Measurements from ENCODE around the gene ATRX.

- no peak for TF ChIP-seq POLR2A (IDR thresholded peaks at IDR 0.05)
- TF ChIP-seq, protein P1, sequence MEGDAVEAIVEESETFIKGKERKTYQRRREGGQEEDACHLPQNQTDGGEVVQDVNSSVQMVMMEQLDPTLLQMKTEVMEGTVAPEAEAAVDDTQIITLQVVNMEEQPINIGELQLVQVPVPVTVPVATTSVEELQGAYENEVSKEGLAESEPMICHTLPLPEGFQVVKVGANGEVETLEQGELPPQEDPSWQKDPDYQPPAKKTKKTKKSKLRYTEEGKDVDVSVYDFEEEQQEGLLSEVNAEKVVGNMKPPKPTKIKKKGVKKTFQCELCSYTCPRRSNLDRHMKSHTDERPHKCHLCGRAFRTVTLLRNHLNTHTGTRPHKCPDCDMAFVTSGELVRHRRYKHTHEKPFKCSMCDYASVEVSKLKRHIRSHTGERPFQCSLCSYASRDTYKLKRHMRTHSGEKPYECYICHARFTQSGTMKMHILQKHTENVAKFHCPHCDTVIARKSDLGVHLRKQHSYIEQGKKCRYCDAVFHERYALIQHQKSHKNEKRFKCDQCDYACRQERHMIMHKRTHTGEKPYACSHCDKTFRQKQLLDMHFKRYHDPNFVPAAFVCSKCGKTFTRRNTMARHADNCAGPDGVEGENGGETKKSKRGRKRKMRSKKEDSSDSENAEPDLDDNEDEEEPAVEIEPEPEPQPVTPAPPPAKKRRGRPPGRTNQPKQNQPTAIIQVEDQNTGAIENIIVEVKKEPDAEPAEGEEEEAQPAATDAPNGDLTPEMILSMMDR (IDR thresholded peaks at IDR 0.05), result no peak
Observed at GRCh38 chrX:77561372-77561771, 224.6 kb downstream of the ATRX start.
